Fibroblast of skin of scalp (primary cell): Measurements from ENCODE around the gene CRIM1.

Source experiments
- DNase-seq: peaks from one replicate; pipeline ENCODE4 v3.0.0-alpha.2; 2013

The CRIM1 gene

DNA sequence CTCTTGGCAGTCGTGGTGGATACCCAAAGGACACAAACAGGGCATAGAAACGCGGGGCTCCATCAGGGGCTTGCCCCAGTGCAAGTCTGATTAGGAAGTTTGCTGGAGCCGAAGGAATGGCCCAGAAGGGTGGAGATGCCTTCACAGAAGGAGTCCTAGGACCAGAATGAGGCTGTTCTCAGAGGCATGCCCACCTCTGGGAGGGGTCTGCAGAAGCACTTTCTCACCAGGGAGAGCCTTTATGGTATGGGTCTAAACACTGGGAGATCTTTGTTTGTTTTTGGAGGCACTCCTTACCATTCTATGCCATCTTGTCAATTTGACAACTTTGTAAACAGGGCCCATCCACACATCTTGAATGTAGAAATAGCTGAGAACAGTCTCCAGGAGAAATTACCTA is 75.0 kb downstream of the CRIM1 start:
- DNase-seq: no peak

- no peak for DNase-seq
Measured at GRCh38 chr2:36432479-36432878, 76.9 kb downstream of the CRIM1 start.

DNA sequence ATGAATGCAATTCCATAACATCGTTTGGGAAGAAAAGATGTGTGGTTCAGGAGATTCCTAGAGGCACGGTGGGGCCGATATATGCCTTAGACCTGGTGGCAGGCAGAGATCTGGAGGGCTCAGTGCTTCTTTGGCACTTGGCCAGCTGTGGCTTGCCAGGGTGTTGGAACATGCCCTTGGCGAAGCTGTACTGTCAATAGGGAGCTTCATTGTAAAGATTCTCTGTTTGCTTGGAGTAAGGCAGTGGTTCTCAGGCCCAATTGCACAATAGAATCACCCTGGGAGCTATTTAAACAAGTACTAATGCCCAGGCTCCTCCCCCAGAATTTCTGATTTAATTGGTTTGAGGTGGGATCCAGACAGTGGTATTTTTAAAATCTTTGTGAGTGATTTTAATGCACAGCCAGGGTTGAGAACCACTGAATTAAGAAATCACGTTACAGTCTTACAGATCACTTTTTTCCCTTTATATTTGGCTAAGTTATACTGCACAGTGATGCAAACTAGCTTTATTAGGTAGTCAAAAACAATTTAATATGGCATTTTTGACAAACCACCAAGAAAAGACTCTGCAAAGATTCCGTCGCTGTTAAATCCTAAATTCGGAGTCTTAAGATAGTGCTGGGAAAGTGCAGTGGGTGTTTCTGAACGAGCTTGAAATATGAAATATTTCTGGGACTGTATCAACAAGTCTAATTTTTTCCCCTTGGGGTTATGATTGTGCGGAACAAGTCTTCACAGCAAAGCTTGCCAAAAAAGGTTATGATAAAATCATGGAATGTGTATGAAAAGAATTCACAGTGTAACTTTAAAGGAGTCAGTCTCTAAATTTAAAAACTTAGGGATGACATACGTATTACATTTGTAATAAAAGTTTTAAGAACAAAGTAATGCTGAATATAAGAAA is 78.0 kb downstream of the CRIM1 start:
- peak; percentile 95 for DNase-seq

GRCh38 chr2:36438449-36438977 is 82.9 kb downstream of the CRIM1 start:
- DNase-seq: peak; percentile 99

DNA sequence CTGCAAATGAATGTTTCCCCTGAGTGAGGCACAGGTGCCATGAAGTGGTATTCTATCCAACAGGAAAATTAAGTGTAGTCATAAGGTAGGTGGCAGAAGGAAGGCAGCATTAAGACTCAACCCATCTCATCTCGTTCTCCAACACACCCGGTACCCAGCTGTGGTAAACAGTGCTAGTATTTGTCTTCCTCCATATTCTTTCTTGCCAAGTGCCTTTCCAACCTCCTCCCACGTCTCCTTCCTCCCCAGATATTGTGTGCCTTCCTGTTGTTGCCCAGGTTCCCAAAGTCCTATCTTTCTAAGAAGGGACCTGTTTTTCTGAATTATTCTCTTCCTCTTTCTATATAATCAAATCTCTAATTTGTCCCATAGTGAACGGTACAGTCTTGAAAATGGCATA is 83.5 kb downstream of the CRIM1 start:
- DNase-seq: no peak

GRCh38 chr2:36441065-36441625 is 85.6 kb downstream of the CRIM1 start:
- no peak for DNase-seq

DNA sequence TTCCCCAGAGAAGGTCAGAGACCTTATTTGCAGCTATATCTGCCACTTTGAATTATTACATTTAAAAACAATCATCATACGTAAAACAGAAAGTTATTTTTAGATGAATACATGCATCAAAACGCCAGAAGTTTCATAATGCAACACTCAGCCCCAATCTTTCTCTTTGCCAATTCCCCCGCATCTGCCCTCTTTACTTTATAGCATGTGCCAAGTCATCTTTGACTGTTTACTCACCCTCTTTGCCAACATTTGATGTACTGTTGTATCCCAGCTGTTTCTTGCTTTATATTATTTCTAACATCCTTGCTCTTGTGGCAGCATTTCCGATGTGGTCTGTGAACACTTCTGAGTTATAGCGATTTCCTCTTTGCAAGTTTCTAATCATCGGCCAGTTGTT is 86.2 kb downstream of the CRIM1 start:
- DNase-seq: peak; percentile 70

GRCh38 chr2:36444216-36444936 is 88.8 kb downstream of the CRIM1 start:
- DNase-seq: no peak

DNA sequence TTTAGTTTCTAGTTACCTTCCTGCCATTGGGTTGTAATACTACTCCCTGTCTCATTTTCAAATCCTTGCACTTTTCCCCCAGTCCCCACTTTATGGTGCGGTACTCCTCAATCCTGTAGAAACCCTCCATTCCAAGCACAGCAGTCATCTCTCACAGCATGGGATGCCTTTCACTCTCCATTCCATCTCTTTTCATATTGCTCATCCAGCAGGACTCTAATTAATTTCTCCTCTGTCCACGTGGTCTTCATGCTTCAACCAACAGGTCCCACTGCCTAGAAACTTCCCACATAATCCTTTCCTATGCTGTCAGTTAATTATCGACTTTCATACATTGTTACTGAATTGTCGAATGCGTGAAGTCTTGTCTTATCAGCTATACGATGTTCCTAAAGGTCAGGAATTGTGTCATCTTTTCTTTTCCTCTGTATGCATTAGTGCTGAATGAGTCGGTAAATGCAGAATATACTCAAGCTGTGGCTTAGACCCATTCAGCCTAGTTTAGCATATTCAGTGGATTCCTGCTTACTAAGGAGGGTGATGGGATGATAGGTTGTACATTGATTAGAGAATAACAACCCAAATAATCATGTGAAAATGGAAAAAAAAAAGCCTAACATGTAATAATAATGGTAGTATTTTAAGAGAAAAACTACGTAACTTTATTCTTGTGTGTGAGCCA is 89.7 kb downstream of the CRIM1 start:
- peak; percentile 76 for DNase-seq

- DNase-seq: no peak
Measured at GRCh38 chr2:36446294-36446693, 90.7 kb downstream of the CRIM1 start.

- no peak for DNase-seq
Measured at GRCh38 chr2:36449213-36449612, 93.6 kb downstream of the CRIM1 start.

GRCh38 chr2:36449943-36450392 is 94.4 kb downstream of the CRIM1 start:
- DNase-seq: no peak

DNA sequence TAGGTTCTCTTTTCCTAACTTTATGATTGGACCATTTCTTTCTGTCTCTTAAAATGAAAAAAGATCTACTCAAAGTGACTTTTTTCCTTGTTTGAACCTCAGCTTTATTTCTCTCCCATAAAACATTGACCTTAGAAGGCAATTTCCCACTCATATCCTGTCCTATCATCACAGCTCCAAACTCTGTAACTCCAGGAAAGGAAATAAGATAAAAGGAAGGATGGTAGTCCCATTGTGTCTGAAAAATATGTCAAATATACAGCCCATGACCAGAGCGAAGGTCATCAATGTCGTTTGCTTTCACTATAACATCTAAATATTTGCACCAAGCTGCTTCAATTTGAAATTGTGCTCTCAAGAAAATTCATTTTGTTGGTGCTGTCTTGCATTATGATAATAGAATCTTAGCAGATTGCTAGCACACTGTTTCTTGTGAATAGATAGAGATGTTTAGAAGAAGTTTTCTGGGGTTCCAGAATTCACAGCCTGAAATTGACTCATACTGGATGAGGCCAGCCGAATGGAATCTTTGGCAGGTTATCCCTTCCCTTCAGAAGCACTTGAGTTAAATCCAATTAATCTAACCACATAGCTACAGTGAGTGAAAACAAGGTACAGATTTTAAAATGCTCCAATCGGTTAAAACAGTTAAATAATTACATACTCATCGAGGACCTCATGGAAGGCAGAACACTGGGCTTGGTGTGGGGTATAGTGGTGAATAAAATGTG is 95.1 kb downstream of the CRIM1 start:
- DNase-seq: peak; percentile 90

- peak; percentile 58 for DNase-seq
Measured at GRCh38 chr2:36451512-36451911, 95.9 kb downstream of the CRIM1 start.

GRCh38 chr2:36452260-36452659 is 96.7 kb downstream of the CRIM1 start:
- peak; percentile 93 for DNase-seq

- no peak for DNase-seq
Measured at GRCh38 chr2:36453652-36454051, 98.1 kb downstream of the CRIM1 start.

- no peak for DNase-seq
Measured at GRCh38 chr2:36455011-36455410, 99.4 kb downstream of the CRIM1 start.

DNA sequence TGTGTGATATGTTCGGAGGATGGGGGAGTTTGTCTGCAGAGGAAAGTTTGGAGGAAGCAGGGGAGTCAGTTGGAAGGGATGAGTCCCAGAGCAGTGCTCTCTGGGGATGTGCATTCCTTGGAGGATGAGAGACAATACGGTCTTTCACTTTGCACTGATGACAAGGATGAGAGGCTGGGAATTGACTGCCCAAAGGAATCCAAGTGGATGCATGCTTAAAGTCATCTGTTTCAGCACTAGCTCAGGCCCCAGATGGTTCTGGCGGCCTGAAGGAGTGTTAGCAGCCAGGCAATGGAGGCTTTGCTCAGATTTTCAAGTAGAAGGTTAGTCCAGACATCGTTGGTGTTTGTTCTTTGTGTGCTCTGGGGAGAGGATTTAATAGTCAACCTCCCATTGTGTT is 100.2 kb downstream of the CRIM1 start:
- DNase-seq: peak; percentile 87

DNA sequence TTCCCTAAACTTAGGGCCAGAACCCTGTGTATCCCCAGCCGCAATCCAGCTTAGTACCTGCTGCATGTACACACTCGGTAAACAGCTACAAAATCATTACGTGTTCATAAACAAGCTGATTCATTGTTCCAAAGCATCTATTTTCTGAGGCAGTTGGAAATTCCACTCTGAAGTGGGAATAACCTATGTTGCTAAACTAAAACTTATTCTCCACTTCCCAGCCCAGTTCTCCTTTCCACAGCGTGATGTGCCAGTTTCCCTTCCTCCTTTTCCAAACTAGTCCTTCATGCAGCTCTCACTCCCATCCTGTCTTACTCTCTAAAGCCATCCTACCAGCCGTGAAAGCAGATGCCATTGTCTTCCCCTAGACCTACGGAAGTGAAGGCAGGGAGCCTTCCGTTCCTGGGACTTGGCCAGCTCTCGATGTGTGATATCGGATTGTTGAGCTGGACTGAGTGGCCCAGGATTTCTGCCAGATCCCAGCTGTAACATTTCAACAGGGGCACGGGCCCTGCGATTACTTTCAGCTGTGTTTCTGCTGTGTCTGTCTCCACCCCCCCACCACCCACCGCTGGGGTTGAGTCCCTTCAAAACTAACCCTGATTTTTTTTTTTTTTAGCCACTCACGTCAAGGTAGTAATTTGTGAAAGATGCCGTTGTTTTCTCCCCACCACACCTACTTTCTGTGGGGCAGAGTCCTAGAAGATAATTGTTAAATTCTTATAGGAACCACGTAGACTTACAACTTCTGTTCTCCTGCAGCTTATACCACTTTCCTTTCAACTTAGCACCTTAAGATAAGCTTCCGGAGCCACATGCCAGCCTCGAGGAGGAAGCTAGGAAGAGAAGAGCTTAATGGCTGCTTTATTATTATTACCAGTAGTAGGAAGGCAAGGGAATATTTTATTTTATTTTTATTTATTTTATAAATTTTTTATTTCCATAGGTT is 100.9 kb downstream of the CRIM1 start:
- peak; percentile 83 for DNase-seq

DNA sequence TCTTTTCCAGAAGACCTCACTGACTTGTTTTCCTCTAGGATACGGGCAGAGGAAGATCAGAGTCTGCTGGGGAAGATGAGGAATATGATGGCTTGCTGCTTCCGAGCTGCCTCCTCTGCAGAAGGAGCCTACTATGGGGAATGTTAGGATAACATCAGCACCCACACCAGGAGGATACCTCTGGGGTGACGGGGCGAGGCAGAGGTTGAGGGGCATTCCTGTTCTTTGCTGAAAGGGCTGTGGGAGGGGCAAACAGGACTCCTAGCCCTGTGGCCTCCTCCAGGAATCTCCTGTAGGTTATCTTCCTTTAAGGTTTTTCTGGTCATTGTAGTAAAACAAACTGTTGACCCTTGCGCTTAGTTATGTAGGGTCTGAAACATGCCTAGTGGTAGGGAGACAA is 102.5 kb downstream of the CRIM1 start:
- no peak for DNase-seq

DNA sequence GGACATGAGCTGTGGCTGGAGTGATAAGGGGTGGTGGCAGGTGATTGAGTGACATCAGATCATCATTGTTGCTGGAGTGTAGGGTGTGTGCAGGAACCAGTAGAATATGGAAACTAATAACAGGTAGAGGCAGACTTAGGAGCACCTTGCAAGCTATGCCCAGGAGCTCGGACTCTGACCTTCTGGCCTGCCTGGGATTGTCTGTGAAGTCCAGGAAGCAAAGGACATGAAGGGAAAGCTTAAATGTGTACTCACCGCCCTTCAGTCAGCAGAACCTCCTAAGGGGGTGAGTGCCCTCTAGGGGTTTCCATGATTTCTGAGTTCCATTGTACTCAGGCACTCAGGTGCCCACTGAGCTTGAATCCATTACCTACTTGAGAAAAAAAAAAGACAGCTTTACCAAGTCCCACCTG is 104.2 kb downstream of the CRIM1 start:
- DNase-seq: peak; percentile 48
